LHCN-M2 (cell line): ENCODE data around the gene TSBP1. TPM values are rescaled to one million over a fixed set of nuclear protein-coding genes. Genes with fewer than 3 reads are reported as not detected.

Experiments used
- DNase-seq: peaks from one replicate; pipeline ENCODE4 v3.0.0-alpha.2; 2012; ENCODE audit warnings: low read depth
- polyA plus RNA-seq: library from polyadenylated mRNA; unstranded; fragments of >200 nt; gene quantifications from one replicate; pipeline ENCODE4 v1.2.1, GENCODE V29; 2012; ENCODE audit warnings: missing spikeins
- total RNA-seq: library from RNA; depleted of rRNA; stranded (reverse); fragments of >200 nt; gene quantifications from 2 replicates; pipeline ENCODE4 v1.2.3, GENCODE V29; 2014; rRNA removed

The TSBP1 gene, protein sequence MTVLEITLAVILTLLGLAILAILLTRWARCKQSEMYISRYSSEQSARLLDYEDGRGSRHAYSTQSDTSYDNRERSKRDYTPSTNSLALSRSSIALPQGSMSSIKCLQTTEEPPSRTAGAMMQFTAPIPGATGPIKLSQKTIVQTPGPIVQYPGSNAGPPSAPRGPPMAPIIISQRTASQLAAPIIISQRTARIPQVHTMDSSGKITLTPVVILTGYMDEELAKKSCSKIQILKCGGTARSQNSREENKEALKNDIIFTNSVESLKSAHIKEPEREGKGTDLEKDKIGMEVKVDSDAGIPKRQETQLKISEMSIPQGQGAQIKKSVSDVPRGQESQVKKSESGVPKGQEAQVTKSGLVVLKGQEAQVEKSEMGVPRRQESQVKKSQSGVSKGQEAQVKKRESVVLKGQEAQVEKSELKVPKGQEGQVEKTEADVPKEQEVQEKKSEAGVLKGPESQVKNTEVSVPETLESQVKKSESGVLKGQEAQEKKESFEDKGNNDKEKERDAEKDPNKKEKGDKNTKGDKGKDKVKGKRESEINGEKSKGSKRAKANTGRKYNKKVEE
- total RNA-seq = not detected in 2 replicates
- not detected for polyA plus RNA-seq

DNA sequence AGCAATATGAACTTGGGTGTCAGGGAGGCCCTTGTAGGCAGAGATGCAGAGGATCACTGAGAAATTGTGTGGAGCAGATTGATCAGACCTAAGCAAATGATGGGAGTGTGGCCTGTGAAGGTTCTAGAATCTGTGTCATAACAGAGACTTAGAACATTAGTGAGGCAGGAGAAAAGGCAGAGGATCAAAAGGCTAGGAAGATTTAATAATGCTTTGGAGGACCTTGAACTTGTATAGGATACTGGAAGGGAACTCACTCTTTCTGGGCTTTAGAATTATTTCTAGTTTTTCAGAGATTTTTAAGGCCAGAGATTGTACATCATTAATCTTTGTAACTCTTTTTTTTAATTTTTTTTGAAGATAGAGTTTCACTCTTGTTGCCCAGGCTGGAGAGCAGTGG is at the start of gene TSBP1:
Gene TSBP1 (minus strand): TSS at position 101 of the 400 bp plus-strand sequence. CDS start 197 bp downstream, outside the sequence.
- DNase-seq = no peak

DNA sequence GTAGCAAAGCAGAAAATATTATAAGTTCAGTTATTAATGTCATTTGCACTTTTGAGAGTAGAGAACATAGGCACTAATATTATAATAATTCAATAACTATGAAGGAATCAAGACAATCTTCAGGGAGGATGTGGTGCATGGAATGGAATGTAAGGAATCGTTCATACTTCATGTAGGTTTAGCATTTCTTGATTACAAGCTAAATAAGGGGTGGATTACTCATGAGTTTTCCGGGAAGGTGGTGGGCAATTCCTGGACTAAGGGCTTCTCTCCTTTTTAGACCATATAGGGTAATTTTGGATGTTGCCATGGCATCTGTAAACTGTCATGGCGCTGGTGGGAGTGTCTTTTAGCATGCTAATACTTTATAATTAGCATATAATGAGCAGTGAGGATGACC is 44.3 kb upstream of the TSBP1 start:
- DNase-seq = no peak

DNA sequence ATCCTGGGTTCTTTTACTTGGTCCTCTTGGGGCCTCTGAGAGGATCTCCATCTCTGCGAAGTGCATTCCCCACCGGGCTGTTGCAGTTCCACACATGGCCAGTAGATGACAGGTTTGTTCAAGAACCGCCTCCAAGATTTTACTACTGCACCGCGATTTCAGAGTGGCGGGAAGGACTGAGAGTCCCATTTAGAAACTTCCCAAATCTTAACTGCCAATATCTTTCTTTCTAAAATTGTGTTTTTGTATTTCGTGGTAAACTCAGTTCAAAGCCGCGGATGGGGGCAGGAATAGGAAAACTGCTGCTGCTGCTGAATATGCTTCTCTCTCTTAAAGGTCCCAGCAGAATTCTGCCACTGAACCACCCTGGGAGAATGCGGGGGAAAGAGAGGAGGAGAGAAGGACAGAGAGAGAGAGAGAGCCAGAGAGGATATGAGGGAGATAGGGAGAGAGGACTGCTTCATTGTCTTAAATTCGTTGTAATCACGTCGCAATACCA is 43.9 kb upstream of the TSBP1 start:
- peak; percentile 42 for DNase-seq

GRCh38 chr6:32413427-32414047 is 41.8 kb upstream of the TSBP1 start:
- peak; percentile 48 for DNase-seq

- DNase-seq = no peak
These were observed 40.0 kb upstream of the TSBP1 start for GRCh38 chr6:32411566-32412327.

- DNase-seq = no peak
These were observed 39.2 kb upstream of the TSBP1 start for GRCh38 chr6:32410906-32411305.

GRCh38 chr6:32406857-32407256 is 35.2 kb upstream of the TSBP1 start, which contains the start of gene BTNL2:
Gene BTNL2, minus strand, starts transcription at chr6:32407181. Its CDS starts 58 bp downstream, at chr6:32407123.
- DNase-seq = no peak

GRCh38 chr6:32406197-32406596 is 34.5 kb upstream of the TSBP1 start:
- DNase-seq = no peak

- no peak for DNase-seq
These were observed 34.0 kb upstream of the TSBP1 start for GRCh38 chr6:32405656-32406055.

GRCh38 chr6:32402812-32403211 is 31.1 kb upstream of the TSBP1 start:
- no peak for DNase-seq

DNA sequence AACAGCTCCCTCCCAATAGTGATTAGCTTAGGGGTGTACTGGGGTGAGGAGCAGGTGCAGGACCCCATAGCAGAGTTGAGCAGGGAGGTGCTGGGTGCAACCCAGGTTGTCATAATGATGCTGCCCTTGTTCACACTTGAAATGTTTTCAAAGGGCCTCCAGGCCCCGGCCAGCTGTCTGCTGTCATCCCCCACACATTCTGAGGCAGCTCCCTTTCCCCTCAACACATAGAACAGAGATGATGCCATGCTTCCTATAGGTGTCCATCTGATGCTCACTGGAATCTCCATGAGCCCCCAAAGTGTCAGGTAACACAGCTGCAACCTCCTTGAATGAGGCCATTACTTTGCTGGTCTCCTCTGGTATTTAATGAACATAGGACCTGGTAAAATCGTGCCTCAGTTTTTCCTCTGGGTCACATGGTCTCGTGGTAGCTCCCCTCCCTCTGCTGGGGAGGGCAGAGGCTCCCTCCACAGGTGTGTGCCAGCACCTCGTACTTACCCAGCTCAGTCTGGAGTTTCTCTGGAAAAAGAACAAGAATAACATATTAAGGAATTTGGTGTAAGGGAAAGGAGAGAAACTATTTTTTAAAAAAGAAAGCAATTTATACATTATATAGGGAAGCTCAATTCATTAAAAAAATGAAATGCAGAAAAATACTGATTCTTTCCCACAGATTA is 29.7 kb upstream of the TSBP1 start:
- no peak for DNase-seq

DNA sequence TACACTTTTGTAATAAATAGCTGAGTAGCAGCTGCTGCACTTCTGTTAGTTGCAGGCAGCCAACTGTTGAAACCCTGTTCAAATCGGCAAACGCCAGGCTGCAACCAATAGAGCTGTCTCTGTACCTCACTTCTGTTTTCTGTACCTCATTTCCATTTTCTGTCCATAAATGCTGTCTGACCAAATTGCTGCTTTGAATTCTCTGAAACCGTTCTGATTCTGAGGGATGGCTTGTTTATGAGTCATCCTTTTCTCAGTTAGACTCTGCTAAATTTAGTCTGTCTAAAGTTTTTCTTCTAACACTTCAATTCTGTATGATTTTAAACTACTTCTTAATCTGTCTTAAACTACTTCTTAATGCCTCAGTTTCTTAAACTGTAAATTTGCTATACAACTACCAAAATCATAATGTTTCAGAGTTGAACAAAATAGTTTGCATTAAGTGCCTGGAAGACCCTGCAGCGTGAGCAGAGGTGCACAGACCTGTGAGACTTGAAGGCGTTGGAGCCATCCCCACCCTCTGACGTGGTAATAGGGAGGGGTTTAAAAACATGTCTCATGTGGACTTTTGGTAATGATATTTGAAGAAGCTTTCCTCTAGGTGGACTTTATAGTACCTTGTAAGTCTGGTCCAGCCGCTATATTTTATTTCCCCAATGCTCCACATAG is 25.7 kb upstream of the TSBP1 start:
- DNase-seq = no peak

- no peak for DNase-seq
These were observed 24.3 kb upstream of the TSBP1 start for GRCh38 chr6:32396028-32396427.

DNA sequence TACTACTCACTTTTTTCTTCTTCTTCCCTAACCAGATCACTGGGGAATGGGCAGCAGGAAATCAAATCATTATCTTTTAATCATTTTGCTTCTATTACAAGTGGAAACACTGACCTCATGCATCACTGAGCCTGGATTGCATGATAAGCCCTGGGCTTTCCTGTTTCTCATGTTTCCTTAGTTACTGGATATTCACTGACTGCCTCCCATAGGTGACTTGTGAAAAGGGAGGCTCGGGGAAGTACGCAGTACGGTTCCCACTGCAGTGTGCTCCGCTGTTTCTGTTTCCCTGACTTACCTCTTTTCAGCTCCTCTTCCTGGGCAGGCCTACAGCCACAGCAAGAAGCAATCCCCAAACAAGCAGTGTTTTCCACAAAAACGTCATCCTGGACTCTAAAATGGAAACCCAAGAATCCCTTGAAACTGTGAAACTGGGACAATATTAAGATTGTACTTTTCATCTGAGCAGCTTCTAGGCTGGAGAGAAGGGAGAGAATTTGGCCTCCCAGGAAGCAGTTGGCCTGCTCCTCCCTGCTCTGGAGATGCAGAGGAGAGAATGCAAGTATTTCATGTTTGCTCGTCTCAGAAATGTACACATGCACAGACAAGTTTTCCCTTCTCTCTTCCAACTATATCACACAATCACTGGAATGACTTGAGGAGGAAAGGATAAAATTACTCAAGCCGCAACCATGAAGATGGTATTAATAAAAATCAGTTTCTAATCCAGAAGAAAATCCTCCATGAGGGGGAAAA is 22.1 kb upstream of the TSBP1 start:
- no peak for DNase-seq

GRCh38 chr6:32391505-32391904 is 19.8 kb upstream of the TSBP1 start:
- DNase-seq = no peak

- DNase-seq = no peak
These were observed 16.1 kb upstream of the TSBP1 start for GRCh38 chr6:32387589-32388340.

GRCh38 chr6:32386040-32386439 is 14.3 kb upstream of the TSBP1 start:
- no peak for DNase-seq

- DNase-seq = no peak
These were observed 11.2 kb upstream of the TSBP1 start for GRCh38 chr6:32382757-32383420.
